Measurements from ENCODE around the gene TTYH1.
"Not testable (repeated sequence)": the region's sequence is repeated elsewhere in the genome, so short reads cannot be mapped to it uniquely, and the experiment has no call there.

Gene TTYH1

GRCh38 chr19:54461210-54461609 lies 45.9 kb downstream of the TTYH1 start:
- DNase-seq (ENCODE audit: low read depth): no peak

DNA sequence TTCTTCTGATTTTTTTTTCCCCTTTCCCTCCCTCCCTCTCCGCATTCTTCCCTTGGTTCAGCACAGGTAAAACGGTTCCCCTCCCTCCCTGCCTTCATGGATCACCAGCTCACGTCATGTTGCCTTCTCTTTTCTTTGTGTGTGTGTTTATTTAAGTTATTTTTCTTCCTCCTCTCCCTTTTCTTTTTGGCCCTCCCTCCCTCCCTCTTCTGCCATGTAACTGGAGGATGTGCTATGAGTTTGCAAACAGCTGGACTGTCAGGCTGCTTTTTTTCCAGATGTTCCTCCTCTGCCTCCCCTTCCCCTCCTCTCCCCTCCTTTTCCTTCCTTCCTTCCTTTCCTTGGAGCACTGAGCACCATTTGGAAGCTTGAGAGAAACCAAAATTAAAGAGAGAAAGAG lies 46.3 kb downstream of the TTYH1 start:
- no peak for DNase-seq (ENCODE audit: low read depth)

- DNase-seq (ENCODE audit: low read depth): no peak
These were observed 46.9 kb downstream of the TTYH1 start for GRCh38 chr19:54462047-54462654.

DNA sequence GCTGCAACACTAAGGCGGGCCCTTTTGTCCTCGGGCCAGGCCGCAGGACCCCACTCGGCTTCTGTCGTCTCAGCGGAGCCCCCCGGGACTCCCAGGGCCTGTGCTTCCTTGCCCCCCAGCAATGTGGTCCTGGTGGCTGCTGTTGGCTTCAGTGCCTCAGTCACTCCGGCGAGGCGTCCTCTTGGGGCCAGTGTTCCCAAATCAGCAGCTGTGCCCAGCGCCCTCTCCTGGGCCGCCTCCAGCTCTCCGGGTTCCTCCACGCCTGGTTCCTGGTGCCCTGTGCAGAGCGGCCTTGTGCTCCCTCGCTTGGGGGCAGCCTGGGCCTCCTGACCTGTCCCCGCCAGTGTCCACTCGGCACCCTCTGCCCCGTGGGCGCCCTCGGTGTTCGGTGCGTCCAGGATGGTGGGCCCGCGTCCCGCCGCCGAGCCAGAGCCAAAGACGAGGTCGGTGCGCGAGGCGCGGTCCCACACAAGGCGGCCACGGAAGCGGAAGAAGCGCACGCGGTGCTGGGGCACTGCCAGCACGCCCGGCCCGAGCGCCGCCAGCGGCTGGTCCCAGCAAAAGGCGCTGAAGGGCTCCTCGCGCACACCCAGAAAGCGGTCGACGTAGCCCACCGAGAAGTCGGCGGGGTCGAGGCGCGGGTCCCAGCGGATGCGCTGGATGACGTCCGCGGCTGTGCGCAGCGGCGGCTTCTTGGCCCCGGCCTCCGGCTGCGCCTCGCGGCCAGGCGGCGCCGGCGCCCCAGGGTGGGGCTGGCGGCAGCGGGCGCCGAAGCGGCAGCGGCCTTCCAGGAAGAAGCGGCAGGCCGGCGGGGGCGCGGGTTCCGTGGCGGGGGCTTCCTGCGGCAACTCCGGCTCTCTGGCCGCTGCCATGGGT lies 47.6 kb downstream of the TTYH1 start:
- DNase-seq (ENCODE audit: low read depth): peak; percentile 40

GRCh38 chr19:54463531-54464043 lies 48.3 kb downstream of the TTYH1 start, which contains the start of gene LENG9:
Gene LENG9 (minus strand): TSS chr19:54463778. CDS start chr19:54463526, 252 bp downstream.
- peak; percentile 81 for DNase-seq (ENCODE audit: low read depth)

DNA sequence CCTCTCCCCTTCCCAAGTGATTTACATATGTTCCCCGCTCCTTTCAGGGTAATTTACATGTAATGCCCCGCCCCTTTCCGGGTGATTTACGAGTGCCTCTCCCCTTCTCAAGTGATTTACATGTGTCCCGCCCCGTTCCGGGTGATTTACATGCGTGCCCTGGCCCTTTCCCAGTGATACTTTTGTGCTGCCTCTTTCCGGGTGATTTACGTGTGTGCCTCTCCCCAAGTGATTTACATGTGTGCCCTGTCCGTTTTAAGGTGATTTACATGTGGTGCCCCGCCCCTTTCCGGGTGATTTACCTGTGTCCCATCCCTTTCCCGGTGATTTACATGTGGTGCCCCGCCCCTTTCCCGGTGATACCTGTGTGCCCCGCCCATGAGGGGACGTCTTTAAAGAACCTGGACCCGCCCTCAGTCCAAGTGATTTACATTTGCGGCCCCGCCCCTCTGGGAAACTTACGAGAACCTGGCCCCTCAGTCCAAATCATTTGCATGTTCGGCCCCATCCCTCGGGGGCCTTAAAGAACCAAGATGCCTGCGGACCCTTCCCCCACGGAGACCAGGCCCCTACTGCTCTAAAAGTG lies 48.9 kb downstream of the TTYH1 start:
- peak; percentile 66 for DNase-seq (ENCODE audit: low read depth)

- DNase-seq (ENCODE audit: low read depth): peak; percentile 37
These were observed 49.6 kb downstream of the TTYH1 start for GRCh38 chr19:54464630-54465425.

DNA sequence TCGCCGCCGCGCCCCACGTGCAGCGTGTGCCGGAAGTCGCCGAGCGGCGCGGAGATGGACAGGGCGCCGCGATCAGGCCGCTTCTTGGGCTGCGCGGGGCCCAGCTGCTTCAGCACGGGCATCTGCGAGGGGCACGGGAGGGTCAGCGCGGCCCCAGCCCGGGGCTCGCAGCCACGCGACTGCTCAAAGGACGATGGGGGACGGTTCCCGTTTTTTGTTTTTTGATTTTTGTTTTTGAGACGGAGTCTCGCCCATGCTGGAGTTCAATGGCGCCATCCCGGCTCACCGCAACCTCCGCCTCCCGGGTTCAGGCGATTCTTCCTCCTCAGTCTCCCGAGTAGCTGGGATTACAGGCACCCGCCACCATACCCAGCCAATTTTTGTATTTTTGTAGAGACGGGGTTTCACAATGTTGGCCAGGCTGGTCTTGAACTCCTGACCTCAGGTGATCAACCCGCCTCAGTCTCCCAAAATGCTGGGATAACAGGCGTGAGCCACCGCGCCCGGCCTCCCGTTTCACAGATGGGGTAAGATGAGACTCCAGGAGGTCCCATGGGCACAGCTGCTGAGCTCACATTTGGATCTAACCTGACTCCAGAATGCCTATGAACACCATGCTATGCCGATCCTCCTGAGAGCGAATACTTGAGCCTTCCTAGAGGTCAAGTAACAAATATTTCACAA lies 50.3 kb downstream of the TTYH1 start:
- DNase-seq (ENCODE audit: low read depth): no peak

DNA sequence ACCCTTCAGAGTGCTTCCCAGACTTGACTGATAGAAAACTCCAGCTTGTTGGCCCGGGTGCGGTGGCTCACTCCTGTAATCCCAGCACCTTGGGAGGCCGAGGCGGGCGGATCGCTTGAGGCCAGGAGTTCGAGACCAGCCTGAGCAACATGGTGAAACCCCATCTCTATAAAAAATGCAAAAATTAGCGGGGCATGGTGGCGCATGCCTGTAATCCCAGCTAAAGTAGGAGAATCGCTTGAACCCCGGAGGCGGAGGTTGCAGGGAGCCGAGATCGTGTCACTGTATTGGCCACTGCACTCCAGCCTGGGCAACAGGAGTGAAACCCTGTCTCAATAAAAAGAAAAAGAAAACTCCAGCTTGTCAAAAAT lies 50.8 kb downstream of the TTYH1 start:
- DNase-seq (ENCODE audit: low read depth): not testable (repeated sequence)

GRCh38 chr19:54469496-54469934 lies 54.3 kb downstream of the TTYH1 start:
- no peak for DNase-seq (ENCODE audit: low read depth)

DNA sequence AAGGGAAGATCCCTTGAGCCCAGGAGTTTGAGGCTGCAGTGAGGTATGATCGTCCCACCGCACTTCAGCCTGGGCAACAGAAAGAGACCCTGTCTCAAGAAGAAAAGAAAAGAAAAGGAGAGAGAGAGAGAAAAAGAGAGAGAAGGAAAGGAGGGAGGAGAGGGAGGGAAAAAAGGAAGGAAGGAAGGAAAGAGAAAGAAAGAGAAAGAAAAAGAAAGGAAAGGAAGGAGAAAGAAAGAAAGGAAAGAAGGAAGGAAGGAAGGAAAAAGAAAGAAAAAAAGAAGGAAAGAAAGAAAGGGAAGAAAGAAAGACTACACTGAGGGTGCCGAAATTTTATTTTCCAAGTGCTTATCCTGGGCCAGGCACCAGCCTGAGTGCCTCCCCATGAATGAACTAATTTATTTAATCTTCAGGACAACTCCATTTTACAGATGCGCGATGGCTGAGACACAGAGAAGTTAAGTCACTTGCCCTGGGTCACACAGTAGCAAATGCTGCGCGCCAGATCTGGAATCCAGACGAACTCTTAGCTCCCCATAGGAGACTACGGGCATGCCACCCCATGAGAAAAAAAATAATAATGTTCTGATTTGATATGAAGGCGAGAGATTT lies 55.1 kb downstream of the TTYH1 start:
- DNase-seq (ENCODE audit: low read depth): no peak

- no peak for DNase-seq (ENCODE audit: low read depth)
These were observed 55.9 kb downstream of the TTYH1 start for GRCh38 chr19:54470991-54471782.

GRCh38 chr19:54473071-54473891 lies 58.0 kb downstream of the TTYH1 start, which contains the start of gene CDC42EP5:
Gene CDC42EP5 (minus strand): TSS chr19:54473296. CDS start chr19:54465547, 7,749 bp downstream.
- DNase-seq (ENCODE audit: low read depth): no peak

DNA sequence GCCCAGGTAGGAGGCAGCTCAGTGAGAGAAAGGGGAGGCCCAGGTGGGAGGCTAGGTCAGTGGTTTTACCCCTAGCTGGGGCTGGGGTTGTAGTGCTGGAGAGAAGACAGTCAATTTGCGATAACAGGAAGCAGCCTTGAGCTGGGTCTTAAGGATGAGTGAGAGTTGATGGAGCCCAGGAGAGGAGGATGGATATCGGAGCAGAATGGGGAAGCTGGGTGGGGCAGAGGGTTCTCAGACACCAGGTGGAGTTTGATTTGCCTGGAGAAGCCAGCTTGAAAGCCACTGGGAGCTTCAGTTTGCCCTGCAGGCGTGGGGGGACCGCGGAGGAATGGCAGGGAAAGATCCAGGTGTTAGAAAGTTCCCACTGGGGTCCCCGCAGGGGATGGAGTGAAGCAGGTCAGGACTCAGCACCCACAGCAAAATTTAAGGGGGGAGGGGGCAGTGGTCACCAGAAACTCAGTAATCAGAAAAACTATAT lies 58.7 kb downstream of the TTYH1 start:
- DNase-seq (ENCODE audit: low read depth): no peak

- DNase-seq (ENCODE audit: low read depth): no peak
These were observed 60.4 kb downstream of the TTYH1 start for GRCh38 chr19:54475706-54476105.

- DNase-seq (ENCODE audit: low read depth): no peak
These were observed 62.4 kb downstream of the TTYH1 start for GRCh38 chr19:54477650-54478049.

DNA sequence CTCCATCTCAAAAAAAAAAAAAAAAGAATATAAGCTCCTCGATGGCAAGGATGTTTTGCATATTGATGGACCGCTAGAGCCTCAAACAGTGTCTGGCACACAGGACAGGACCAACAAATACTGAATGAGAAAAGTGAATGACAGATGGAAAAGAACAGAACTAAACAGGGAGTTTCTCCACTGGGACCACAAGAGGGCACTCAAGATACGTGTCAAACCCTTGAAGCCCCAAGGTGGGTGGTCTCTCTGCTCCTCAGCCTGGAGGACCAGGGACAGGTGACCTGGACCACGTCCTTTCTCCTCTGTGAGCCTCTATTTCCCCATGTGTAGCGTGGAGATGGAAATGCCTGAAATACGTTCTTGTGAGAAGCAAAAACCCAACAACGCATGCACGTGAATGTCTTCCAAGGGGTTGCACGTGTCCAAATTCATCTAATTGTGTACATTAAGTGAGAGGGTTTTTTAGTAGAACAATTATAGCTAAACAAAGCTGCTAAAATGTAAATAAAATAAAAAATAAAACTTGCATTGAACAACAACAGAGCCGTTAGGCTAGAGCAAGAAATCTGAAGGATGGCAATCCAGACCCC lies 63.5 kb downstream of the TTYH1 start:
- DNase-seq (ENCODE audit: low read depth): no peak

- DNase-seq (ENCODE audit: low read depth): no peak
These were observed 64.8 kb downstream of the TTYH1 start for GRCh38 chr19:54480051-54480450.
